RWPE1 (cell line): Measurements from ENCODE around the gene SEMA5B.

Experiments used
- CTCF ChIA-PET: fragments of 350-600 bp; sonication (Branson Sonifier 250); formaldehyde crosslinking; extraction: SDS; loops from one replicate; lab custom pipeline; 2021; lab: Yijun Ruan, JAX
- POLR2A ChIA-PET: fragments of 400-600 bp; formaldehyde crosslinking; extraction: SDS; loops from one replicate; lab custom pipeline; 2020; ENCODE audit warnings: antibody characterized with exemption; ENCODE audit not compliant: low non-redundant PET; lab: Yijun Ruan, JAX
- DNase-seq: peaks from one replicate; pipeline ENCODE4 v3.0.0; 2012; ENCODE audit warnings: low spot score
- H3K27ac ChIP-seq: fragments of 450-650 bp; 2 replicates; pipeline ENCODE4 v1.5.1; 2017
- CTCF ChIP-seq: fragments of 450-650 bp; conservative IDR thresholded peaks from 2 replicates; pipeline ENCODE4 v1.5.1; 2017; ENCODE audit warnings: low read depth, mild to moderate bottlenecking

Gene SEMA5B

DNA sequence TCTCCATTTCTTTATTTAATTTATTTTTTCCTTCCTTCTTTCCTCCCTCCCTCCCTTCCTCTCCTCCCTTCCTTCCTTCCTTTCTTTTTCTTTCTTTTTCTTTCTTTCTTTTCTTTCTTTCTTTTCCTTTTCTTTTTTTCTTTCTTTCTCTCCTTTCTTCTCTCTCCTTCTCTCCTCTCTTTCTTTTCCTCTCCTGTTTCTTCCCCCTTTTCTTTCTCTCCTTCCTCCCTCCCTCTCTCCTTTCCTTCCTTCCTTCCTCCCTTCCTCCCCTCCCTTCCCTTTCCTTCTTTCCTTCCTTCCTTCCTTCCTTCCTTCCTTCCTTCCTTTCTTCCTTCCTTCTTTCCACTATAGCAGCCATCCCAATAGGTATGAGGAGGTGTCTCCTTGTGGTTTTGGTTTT, 32.5 kb upstream of the SEMA5B start:
- H3K27ac ChIP-seq: no peak overlapping the region
- TF ChIP-seq CTCF: no peak
- CTCF ChIA-PET: interaction anchor here (0.6 kb wide), 1 partner anchor 16 kb away, joined by 3 read pairs; no protein-coding TSS in a partner anchor
- POLR2A ChIA-PET: no interaction called here
- DNase-seq: no peak

DNA sequence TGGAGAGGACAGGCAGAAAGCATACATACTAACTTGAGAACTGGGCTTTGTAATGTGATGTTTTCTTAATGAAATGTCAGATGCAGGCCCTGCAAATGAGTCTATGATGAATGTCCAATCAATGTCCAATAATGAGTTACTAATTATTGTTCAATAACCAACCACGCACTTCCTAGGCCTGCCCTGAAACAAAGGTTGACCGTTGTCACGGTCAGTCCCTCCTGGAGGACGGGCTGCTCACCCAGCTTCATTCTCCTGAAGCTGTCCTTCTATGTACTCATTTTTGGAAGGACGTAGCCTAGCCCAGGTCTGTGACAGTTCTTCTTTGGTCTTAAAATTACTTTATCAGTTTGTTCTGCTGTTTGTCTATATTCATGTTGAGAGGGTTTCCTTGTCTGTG, 30.9 kb upstream of the SEMA5B start:
- DNase-seq: no peak
- H3K27ac ChIP-seq: no peak overlapping the region
- CTCF ChIA-PET: no interaction called here
- no peak for TF ChIP-seq CTCF
- POLR2A ChIA-PET: no interaction called here

DNA sequence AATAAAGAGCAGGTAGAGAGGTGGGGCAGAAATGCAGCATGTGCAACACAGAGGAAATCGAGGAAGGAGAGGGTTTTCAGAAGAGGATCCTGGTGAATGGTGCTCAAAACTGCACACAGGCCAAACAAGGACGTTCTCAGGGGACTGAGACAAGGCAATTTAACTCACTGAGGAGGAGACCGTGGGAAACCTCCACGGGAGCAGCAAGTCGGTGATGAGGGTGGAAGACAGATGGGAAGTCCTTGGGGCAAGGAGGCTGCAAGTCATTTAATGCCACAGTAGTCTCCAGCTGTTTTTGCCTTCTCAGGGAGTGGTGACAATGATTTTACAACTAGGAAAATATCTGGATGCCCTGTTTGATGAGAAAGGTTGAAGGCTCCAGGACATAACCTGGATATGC, 27.8 kb upstream of the SEMA5B start:
- TF ChIP-seq CTCF: no peak
- ChIA-PET POLR2A (no interaction called here), CTCF (no interaction called here)
- no peak for DNase-seq
- H3K27ac ChIP-seq: no peak overlapping the region

DNA sequence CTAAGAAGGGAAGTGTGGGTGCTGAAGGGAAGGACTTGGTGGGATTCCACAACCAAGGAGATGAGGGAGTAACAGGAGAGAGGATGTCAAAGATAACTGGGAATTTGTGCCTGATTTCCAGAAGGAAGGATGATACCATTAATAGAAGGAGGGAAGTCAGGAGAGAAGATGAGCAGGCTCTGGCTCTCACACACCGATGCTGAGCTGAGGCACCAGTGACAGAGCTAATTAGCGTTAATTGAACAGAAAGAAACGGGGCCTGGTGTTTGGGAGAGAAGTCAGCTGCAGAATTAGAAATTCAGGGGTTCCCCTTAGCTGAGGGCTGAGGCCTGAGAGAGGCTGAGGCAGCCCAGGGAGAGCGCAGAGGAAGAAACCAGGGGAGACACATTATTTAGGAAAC, 27.4 kb upstream of the SEMA5B start:
- no peak overlapping the region for H3K27ac ChIP-seq
- ChIA-PET POLR2A (no interaction called here), CTCF (no interaction called here)
- DNase-seq: no peak
- no peak for TF ChIP-seq CTCF

GRCh38 chr3:123054109-123054778, 26.7 kb upstream of the SEMA5B start:
- POLR2A ChIA-PET: no interaction called here
- CTCF ChIA-PET: no interaction called here
- no peak overlapping the region for H3K27ac ChIP-seq
- TF ChIP-seq CTCF: no peak
- DNase-seq: no peak

- POLR2A ChIA-PET: no interaction called here
- no peak overlapping the region for H3K27ac ChIP-seq
- CTCF ChIA-PET: no interaction called here
- no peak for DNase-seq
- no peak for TF ChIP-seq CTCF
Observed at GRCh38 chr3:123053107-123053506, 25.5 kb upstream of the SEMA5B start.
